Measurements from ENCODE around the gene CEP95.

Gene CEP95

DNA sequence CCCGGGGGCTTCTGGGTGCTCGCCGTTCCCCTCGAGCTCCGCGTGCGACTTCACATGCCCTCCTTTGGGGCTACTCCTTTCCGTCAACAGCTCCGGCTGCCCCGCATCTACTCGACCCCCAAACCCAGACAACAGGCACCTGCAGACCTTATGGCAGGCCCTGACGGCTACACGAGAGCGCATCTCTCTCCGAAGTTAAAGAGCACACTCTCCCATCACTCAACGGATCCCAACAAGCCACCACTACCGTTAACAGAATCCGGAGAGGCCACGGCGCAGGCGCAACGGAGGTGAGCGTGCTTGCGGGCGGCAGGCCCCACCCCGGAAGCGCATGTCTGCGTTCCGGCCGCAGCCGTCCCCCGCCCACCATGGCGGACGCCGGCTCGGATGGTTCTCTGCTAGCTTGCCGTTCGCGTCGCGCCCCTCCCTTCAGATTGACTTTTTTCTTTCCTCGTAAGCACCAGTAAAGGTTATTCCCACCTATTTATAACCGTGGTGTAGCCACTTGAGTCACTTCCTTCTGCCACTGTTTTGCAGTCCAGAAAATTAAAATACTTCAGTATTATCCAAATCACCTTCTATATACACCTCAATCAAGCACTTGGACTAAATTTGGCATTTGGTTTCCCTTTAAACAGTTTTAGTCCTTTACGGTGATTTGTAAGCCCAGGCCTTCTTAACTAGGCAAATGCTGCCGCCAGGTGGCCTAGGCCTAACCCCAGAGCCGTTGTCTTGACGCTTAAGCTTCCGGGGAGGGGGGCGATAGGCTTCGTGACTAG lies 9.8 kb upstream of the CEP95 start, which contains the start of gene POLG2:
TSS of gene POLG2 (minus strand) at position 269 of the 779 bp plus-strand sequence. CDS start at position 183, 86 bp downstream.
- FAIRE-seq, result no peak

DNA sequence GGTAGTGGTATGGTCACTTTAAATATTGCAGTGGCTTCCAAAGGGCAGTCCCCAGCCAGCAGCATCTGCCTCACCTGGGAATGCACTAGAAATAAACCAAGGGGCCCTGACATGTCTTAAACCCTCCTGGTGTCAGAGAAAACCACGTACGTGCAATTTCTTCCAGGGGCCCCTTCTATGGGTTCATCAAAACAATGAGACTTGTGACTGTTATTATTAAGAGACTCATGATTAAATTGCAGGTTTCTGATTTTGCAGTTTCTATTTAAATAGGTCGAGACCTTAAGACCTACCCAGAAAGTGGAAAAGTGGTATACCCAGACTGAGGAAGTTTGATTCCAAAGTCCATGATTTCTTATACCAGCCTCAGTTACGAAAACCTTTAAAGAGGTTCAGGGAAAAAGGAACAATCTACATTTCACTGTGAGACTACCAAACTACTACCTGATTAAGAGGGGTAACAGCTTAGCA lies 9.2 kb upstream of the CEP95 start:
- no peak for FAIRE-seq

DNA sequence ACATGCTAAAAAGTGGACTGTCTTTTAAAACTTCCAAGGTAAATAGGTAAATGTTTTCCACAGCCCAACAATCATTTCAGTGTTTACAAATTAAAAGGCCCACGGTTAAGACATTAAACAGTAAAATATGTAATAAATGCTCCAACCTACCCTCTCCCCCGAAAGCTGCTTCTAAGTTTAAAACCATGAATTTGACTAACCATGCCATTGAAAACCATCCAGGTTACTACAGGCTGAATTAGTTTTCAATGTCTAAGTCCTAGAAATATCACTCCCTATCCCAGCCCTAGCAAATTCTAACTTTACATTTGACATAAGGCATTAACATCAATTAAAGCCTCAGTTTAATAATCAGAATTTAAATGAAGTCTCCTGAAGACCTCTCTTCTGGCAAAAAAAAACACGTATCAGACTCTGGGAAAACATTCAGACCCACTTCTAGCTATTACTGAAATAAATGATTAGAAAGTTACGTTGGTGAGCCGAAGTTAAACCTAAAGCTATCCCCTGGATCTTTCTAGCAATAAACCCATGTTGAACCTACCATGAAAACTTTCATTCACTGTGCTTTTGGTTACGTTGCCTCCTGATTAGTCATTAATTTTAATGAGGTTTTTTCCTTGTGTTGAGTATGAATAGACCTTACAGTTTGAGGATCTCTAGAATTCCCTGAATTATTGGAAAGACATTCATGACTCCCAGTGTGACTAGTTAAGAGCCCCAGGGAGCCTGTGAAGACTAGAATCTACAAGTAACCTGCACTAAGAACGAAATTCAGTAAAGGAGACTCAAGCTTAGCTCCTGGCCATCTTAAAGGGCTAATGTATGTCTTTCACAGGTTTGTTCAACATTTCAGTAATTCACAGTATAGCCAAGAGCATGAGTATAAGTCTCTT lies 8.2 kb upstream of the CEP95 start:
- FAIRE-seq, result no peak

GRCh38 chr17:64499805-64500486 lies 6.8 kb upstream of the CEP95 start:
- FAIRE-seq, result no peak

- no peak for FAIRE-seq
These were observed 6.3 kb upstream of the CEP95 start for GRCh38 chr17:64500487-64500859.

DNA sequence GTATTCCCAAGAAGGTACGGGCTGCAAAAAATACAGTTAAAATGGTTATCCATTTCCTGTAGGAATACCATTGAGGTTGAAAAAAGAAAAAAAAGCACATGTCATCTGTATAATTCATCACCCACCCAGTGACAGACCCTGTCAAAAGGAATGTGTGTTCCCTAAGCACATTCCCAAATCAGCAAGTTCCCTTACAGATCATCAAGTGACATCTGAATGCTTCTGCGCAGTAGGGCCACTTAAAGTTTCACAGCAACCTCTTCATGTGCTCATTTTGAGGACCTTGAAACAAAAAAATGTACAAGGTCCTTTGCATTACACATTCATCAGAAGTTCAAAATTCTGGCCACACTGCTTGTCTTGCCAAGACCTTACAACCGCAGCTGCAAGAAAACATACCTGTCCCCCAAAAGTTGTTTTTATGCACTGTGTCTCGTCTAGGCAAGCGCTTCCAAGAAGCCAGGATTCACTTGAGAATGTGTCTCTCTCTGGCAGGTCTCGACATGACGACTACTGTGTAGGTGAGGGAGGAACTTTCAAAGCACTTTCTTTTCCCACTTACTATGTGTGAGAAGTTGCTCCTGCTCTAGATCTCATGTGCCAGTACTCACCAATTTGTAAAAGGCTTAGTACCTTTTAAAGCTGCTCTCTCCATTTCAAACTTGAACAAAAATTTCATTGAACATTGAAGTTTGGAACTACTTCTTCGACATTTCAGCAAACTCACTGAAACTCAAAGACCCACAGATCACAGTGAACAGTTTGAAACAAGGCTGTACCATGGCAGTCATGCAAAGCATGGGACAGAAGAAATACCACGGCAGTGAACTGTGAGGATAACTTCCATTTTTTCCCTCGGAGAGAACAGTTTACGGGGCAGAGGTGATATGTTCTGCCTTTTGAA lies 5.7 kb upstream of the CEP95 start:
- no peak for FAIRE-seq

DNA sequence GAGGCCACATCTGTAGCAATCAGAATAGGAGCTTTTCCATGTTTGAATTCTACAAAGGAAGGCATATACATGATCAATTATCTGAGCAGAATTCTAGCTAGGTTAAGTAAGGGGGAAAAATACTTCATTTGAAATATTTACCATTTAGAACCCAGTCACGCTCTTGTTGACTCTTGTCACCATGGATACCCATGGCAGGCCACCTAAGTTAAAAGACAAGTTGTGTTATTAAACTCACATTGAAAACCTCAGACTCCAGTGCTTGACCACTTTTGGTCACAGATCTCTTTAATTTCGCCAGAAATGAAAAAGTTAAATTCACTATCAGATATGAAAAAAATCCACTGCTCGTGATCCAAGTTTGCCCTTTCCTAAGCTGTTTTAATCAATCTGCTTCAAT lies 4.8 kb upstream of the CEP95 start:
- FAIRE-seq, result no peak

- FAIRE-seq, result no peak
These were observed 4.0 kb upstream of the CEP95 start for GRCh38 chr17:64502809-64503208.

DNA sequence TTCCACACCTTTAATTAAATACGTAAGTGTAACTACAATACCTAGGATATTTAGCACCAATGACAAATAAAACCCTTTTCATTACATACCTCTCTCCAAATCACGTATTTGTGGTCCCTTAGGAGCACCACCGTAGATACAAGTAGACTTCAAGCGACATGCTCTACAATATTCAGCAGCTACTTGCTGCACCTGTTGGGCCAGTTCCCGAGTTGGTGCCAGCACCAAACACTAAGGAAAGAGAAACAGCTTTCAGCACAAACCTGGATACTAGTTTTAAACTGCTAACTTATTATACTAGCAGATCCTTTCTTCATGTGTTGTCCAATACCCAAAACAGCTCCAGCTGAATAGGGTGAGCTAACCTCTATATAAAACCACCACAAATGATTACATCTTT lies 3.4 kb upstream of the CEP95 start:
- FAIRE-seq, result no peak

GRCh38 chr17:64503821-64504768 lies 2.7 kb upstream of the CEP95 start:
- FAIRE-seq, result no peak

- FAIRE-seq, result no peak
These were observed 1.9 kb upstream of the CEP95 start for GRCh38 chr17:64504769-64505339.

GRCh38 chr17:64505340-64506200 lies 1.2 kb upstream of the CEP95 start:
- no peak for FAIRE-seq

- no peak for FAIRE-seq
These were observed 589 bp upstream of the CEP95 start, which contains the start of gene DDX5 for GRCh38 chr17:64506201-64506575. TSS of gene DDX5 (minus strand) at chr17:64506289. CDS start at chr17:64506119, 170 bp downstream.

- no peak for FAIRE-seq
These were observed 621 bp downstream of the CEP95 start for GRCh38 chr17:64507413-64507782.

GRCh38 chr17:64508683-64509082 lies 1.9 kb downstream of the CEP95 start:
- no peak for FAIRE-seq

GRCh38 chr17:64509179-64509578 lies 2.4 kb downstream of the CEP95 start:
- FAIRE-seq, result no peak

DNA sequence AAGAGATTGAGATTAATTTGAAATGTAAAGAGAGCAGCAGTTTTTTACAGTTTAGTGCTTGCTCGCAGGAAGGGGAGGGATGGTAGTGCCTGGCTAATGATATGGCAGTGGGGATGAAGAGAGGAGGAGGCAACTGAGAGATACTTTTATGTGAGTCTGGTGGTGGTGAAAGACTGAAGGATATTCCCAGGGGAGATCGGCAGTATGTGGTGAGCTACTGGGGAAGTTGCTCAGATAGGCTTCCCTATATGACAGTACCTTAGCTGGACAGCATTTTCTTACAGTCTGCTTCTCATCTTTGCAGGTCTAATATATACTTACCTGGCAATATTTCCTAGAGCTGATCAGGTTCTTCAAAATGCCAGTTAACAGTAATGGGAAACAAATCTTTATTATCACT lies 8.6 kb downstream of the CEP95 start:
- no peak for FAIRE-seq

- no peak for FAIRE-seq
These were observed 9.1 kb downstream of the CEP95 start for GRCh38 chr17:64515829-64516228.

- FAIRE-seq, result no peak
These were observed 12.8 kb downstream of the CEP95 start for GRCh38 chr17:64519601-64520000.

DNA sequence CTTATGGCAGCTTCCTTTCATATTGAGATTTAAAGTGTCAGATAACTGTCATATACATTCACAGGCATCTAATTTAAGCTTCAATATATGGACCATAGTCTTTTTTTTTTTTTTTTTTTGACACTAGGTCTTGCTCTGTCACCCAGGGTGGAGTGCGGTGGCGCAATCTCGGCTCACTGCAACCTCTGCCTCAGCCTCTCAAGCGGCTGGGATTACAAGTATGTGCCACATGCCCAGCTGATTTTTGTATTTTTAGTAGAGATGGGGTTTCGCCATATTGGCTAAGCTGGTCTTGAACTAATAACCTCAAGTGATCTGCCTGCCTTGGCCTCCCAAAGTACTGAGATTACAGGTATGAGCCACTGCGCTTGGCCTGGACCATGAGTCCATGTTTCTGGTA lies 13.6 kb downstream of the CEP95 start:
- no peak for FAIRE-seq
